GM21825 (cell line): Measurements from ENCODE around the gene LDLRAD1.
"Not testable (repeated sequence)": the region's sequence is repeated elsewhere in the genome, so short reads cannot be mapped to it uniquely, and the experiment has no call there.

Source experiments
- ATAC-seq: cut with Tn5 transposase; IDR thresholded peaks from one replicate; pipeline ENCODE4 v1.9.1; 2021; ENCODE audit warnings: mild to moderate bottlenecking, moderate library complexity; ENCODE audit not compliant: unreplicated experiment

The LDLRAD1 gene

DNA sequence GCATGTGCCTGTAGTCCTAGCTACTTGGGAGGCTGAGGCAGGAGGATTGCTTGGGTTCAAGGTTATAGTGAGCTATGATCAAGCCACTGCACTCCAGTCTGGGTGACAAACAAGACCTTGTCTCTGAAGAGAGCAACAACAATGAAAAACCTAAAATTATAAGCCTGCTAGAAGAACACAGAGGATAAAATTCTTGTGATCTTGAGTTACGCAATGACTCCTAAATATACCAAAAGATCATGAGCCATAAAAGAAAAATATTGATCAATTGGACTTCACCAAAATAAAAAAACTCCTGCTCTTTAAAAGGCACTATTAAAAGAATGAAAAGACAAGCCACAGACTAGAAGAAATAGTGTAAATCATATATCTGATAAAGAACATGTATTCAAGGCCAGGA is 22.3 kb downstream of the LDLRAD1 start:
- no peak for ATAC-seq

DNA sequence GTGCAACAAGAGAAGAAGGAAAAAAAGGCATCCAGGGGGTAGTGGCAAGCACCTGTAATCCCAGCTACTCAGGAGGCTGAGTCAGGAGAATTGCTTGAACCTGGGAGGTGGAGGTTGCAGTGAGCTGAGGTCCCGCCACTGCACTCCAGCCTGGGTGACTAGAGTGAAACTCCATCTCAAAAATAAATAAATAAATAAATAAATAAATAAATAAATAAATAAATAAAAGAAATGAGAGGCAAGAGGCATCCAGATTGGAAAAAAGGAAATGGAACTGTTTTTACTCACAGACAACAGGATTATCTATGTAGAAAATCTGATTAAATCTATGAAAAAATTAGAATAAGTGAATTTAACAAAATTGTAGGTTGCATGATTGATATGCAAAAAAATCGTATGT is 23.5 kb downstream of the LDLRAD1 start:
- not testable (repeated sequence) for ATAC-seq

DNA sequence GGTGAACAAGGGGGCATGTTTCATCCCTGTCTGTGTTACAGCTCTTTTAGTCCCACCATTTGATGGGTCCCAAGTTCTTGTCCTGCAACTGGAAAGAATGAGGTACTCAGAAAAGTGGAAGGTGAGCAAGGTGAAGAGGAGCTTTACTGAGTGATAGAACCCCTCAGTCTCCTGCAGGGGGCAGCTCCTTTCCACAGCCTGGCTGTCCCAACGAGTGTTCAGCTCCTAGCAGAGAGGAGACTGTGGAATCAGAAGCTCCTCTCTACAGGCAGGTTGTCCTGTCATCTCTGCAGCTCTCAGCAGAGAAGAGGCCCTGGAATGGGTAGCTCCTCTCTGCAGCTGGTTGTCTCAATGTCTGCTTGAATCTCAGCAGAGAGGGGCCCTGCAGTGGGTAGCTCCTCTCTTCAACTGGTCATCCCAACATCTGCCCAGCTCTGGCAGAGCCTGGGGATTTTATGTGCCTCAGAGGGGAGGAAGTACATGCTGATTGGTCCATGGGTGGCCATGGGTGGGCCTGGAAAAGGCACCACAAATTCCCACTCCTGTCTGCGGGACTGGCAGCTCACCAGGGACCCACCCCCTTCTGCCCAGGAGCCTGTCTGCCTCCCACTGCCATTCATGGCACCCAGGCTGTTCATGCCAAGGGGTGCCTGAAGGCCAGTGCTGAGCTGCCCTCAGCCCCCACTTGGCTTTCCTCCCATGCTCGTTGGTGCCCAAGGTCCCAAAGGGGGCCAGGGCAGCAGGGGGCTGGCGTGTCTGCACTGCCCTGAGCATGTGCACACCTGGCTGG is 25.7 kb downstream of the LDLRAD1 start:
- ATAC-seq, result no peak

DNA sequence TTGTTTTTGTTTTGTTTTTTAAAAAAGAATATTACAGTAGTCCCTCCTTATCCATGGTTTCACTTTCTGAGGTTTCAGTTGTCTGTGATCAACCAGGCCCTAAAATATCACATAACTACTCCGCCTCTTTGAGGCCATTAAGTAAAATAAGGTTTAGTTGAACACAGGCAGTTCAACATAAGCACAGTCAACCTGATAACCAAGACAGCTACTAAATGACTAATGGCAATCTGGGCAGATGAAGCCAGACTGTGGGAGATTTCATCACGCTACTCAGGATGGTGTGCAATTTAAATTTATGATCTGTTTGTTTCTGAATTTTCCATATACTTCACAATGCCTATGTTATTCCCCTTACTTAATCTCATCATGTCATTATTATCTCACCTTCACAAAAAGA is 30.1 kb downstream of the LDLRAD1 start:
- no peak for ATAC-seq

DNA sequence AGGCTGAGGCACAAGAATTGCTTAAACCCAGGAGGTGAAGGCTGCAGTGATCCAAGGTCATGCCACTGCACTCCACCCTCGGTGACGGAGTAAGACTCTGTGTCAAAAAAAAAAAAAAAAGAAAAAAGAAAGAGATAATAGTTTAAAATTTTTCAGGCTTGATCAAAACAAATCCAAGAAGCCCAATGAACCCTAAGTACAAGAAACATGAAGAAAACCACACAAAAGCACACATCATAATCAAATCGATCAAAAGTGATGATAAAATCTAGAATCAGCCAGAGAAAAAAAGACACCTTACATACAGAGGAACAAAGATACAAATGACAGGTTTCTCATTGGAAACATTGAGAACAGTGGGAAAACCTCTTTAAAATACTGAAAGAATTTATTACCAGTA is 31.5 kb downstream of the LDLRAD1 start:
- no peak for ATAC-seq

DNA sequence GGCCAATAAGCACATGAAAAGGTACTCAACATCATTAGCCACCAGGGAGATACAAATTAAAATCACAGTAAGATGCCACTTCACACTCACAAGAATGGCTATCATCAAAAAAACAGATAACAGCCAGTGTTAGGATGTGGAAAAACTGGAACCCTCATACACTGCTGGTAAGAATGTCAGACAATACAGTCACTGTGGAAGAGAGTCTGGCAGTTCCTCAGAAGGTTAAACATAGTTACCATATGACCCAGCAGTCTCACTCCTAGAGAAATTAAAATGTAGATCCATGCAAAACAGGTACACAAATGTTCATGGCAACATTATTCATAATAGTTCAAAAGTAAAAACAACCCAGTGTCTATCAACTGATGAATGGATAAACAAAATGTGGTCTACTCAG is 33.3 kb downstream of the LDLRAD1 start:
- no peak for ATAC-seq

DNA sequence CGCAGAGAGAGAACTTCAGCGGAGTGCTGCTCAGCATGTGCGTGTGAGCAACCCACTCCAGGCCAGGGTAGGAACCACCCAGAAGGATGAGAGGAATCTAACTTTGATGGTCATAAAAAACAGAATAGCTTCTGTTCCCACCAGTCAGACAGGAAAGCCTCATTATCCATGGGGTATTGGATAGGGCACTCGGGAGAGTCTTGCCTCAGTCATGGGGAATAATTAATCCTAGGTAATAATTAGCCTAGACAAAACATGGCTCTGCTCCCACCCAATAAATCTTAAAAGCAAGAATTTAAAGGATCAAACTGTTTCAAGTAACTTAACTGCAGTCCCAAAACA is 35.3 kb downstream of the LDLRAD1 start:
- ATAC-seq, result no peak

DNA sequence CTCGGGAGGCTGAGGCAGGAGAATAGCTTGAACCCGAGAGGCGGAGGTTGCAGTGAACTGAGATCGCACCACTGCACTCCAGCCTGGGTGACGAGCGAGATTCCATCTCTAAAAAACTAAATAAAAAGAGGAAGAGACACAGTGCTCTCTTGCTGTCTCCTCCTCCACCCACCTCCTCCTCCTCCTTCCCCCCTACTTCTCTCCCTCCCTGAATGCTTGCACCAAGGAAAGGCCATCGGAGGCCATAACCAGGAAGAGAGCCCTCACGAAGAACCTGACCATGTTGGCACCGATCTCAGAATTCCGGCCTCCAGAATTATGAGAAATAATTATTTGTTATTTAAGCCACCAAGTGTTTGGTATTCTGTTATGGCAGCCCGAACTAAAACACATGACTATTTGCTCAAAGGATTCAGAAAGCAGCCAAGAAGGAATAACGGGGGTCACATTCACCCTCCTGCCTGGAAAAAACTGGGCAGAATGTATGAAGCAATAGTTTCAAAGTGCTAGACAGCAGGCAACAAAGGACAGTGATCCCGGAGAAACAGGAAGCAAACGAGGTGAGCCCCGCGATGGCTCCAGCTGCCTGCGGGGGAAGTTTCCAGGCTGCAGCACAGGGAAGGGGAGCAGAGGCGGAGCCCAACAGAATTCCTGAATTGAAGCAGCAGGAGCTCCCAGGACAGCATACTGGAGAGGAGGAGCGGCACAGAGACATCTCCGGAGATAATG is 35.8 kb downstream of the LDLRAD1 start:
- ATAC-seq, result no peak

DNA sequence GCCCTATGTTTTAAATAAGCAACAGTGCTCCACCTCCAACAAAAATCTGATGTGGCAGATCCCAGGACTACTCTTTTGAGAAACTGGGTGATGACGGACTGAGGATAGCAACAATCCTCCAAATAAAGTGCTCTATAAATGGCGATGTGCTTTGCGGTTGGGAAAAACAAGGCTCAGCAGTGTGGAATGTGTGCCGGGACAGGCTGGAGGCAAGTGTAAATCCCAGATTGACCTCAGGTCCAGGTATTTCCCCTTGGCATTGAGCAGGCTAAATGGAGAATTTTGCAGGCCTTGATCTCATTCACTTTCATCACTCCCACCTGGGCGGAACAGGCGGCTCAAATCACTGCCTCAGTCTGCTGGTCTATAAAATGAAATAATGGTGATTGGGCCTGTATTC is 36.8 kb downstream of the LDLRAD1 start:
- no peak for ATAC-seq

DNA sequence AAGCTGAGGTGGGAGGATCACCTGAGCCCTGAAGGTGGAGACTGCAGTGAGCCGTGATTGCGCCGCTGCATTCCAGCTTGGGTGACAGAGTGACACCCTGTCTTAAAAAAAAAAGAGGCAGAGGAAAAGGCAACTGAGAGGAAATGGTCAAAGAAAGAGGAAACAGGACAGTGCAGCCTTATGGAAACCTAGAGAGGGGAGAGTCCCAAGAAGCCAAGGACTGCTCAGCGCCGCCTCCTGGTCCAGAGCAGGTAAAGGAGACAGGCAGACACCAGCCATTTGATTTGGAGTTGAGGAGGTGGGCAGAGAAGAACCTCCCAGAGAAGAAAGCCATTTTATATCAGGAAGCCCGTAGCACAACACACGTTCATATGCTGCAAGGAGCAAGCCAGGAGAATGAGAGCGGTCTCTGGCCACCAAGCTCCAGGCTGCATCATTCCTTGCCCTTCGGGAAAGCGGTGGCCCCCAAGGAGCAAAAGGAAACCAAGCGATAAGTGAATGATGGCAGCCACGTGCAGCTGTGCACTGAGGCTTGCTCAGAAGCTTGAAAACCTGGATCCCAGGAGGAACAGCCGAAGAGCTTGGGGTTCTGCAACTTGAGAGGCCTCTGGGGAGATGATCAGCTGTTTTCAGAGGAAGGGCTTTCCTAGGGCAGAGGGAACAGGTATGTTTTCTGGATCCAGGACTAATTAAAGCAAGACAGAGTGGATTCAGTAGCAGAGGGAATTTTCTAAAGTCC is 38.1 kb downstream of the LDLRAD1 start:
- no peak for ATAC-seq

DNA sequence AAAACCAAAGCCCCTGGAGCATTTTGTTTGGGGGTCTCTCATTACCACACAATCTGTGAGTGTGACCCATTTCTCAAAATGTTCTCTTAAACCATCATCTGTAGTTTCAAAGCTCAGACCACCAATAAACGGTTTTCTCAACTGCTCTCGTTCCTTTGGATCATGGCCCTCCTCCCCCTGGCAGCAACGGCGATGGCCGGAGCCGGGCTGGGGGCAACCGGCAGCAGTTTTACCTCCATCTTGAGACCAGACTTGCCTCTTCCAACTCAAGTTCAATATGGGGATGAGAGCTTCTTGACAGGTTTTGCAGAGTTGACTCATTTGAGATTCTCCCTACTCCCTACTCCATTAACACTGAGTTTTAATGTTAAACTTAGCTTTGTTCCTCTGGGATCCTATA is 42.1 kb downstream of the LDLRAD1 start:
- ATAC-seq, result no peak

DNA sequence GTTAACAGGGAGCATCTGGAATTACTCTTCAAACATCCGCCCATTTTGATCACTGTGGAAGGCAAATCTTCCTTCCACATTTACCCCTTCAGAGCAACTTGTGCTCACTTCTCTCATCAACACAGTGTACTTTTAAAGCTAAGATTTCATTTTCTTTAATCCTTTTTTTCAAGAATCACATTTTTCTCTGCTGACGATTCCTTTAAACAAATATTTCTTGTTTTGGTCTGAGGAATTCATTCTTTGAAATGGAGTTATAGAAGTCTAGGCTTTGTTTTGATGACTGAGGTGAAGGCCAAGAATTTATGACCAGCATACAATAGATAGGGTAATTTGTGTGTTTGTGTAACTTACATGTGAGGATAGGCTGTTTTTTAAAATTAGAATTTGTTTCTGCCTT is 46.3 kb downstream of the LDLRAD1 start:
- ATAC-seq, result no peak

DNA sequence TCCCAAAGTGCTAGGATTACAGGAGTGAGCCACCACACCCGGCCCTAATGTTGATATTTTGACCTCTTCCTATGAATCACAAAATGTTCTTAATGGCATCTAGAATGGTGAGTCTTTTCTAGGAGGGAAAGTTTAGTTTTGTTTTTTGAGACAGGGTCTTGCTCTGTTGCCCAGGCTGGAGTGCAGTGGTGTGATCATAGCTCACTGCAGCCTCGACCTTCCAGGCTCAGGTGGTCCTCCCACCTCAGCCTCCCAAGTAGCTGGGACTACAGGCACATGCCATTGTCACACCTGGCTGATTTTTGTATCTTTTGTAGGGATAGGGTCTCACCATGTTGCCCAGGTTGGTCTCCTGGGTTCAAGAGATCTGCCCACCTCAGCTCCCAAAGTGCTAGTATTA is 48.7 kb downstream of the LDLRAD1 start:
- ATAC-seq, result not testable (repeated sequence)

DNA sequence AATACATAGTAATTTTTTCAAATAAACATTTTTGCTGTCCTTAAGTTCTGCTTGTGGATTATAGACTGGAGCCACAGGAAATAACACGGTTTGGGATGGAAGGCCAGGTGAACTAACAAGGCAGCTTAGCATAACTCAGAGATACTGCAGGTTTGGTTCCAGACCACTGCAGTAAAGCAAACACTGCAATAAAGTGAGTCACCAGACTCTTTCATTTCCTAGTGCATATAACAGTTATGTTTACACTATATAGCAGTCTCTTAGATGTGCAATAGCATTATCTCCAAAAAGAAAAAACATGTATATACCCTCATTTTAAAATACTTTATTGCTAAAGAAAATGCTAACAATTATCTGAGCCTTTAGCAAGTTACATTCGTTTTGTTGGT is 49.9 kb downstream of the LDLRAD1 start:
- no peak for ATAC-seq

DNA sequence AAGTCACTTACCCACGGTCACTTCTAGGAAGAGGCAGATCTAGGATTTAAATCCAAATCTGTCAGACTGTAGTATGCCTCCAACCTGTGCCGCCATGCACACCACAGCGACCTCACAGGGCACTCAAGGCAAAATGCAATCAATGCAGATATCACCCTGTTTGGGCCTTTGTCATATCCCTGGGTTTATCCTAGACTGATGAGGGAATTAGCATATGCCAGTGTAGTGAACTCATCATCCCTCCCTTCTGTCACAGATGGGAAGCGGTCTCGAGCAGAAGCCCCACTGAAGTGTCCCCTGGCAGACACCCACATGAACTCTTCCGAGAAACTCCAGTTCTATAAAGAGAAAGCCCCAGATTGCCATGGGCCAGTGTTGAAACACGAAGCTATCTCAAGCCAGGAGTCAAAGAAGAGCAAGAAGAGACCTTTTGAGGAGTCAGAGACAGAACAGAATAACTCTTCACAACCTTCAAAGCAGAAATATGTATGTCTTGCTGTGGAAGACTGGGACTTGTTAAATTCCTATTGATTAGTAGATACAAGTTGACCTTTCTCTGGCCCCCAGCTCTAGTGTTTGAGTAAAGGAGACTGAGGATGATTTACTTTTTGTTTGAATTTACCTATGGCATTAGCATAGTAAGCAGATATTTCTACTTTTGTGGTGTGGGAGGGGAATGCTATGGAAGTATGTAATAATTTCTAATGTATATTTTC is 50.4 kb downstream of the LDLRAD1 start:
- ATAC-seq, result no peak

DNA sequence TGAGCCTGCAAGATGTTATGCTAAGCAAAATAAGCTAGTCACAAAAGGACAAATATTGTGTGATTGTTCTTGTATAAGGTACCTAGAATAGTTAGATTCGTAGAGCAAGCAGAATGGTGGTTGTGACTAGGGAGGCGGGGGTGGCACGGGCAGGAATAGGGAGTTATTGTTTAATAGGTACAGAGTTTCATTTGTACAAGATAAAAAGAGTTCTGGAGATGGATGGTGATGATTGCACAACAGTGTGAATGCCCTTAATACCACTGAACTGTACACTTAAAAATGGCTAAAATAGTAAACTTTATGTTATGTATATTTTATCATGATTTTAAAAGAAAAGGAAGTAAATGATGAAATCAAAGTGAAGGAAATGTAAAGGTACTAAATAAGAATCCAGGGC is 51.2 kb downstream of the LDLRAD1 start:
- ATAC-seq, result no peak

DNA sequence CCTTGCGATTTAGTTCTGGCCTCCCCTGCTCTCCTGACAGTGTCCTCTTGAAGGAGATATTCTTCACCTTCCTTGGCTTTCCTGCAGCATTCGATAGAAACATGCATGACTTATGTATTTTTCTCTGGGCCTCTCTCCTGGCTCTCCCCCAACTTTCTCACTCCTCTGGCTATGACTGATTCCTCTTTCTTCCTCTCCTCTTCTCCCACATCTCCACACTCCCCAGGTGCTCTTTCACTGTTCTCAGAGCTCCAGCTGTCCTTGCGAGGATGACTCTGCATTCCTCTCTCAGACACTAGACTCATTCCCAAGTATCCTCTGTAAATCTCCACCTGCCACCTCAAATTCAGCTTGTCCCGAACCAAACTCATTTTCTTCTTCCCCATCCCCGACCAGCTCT is 53.9 kb downstream of the LDLRAD1 start:
- no peak for ATAC-seq

DNA sequence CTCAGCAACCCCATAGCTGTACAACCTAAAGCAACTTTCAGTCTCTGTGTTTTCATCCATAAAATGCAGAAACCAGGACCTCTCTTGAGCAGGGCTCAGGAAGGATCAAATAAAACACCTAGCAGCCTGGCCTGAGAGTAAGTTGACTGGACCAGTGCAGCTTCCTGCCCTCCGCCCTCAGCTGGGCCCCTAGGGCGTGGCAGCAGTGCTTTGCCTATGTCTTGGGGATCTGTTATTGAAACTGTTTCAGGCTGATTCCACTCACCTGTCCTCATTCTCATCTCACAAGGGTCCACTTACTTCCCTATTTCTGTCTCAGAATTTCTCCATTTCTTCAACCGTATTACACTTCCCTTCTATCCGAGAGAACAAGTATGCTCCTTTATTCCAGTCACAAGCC is 54.5 kb downstream of the LDLRAD1 start:
- ATAC-seq, result no peak

DNA sequence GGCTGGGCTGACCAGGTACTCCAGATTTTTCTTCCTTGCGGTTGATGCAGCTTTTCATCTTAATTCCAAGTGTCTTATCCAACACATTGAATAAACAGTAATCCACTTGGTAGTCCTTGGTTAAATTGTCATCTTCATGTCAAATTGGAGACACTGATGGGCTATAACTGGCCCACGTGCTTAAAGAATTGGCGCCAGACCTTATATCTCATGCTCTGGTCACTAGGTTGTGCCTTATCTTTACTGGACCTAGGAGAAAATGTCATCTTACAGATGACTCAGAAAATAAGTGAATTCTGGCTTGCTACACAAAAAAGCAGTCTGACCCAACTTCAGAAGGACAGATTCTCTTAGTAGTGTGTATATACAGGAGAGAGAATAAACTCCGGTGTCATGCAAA is 55.6 kb downstream of the LDLRAD1 start:
- ATAC-seq, result no peak

DNA sequence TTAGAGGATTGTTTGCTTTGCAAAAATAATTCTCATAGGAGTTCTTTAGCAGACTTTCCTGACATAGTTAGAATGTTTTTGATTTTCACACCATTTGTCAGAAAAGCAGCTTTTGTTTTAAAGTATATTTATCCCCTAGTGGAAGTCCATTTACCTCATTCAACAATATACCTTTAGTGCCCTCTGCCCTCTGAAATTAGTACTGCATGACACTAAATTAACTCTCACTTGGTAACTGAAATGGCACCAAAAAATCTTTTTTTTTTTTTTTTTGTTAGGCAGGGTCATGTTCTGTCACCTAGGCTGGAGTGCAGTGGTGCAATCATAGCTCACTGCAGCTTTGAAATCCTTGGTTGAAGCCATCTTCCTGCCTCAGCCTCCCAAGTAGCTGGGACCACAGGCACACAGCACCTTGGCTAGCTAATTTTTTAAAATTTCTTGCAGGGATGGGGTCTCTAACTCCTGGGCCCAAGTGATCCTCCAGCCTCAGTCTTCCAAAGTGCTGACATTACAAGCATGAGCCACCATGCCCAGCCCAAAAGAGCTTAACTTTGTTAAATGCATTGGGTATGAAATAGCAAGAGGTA is 58.2 kb downstream of the LDLRAD1 start:
- no peak for ATAC-seq
